Hepatocyte (in vitro differentiated cells): Measurements from ENCODE around the gene TMEM175. TPM values are rescaled to one million over a fixed set of nuclear protein-coding genes. Genes with fewer than 3 reads are reported as not detected.

Experiments
- DNase-seq: peaks from one replicate; pipeline ENCODE4 v3.0.0-alpha.2; 2016; ENCODE audit warnings: low spot score
- H2AFZ ChIP-seq: fragments of 200-600 bp; sonication (generic); 2 replicates; pipeline ENCODE4 v1.6.0; 2016; ENCODE audit warnings: antibody characterized with exemption, mild to moderate bottlenecking
- H3K27ac ChIP-seq: fragments of 200-600 bp; sonication (generic); 2 replicates; pipeline ENCODE4 v1.5.1; 2016; ENCODE audit warnings: mild to moderate bottlenecking
- H3K27me3 ChIP-seq: fragments of 200-600 bp; sonication (generic); 2 replicates; pipeline ENCODE4 v1.6.1; 2016
- H3K36me3 ChIP-seq: fragments of 200-600 bp; sonication (generic); replicated peaks from 2 replicates; pipeline ENCODE4 v1.5.1; 2016; ENCODE audit warnings: low read depth; ENCODE audit not compliant: insufficient read depth
- H3K4me1 ChIP-seq: fragments of 200-600 bp; sonication (generic); 2 replicates; pipeline ENCODE4 v1.5.1; 2016; ENCODE audit warnings: mild to moderate bottlenecking, moderate library complexity; ENCODE audit not compliant: insufficient read depth
- H3K4me2 ChIP-seq: fragments of 200-600 bp; sonication (generic); 2 replicates; pipeline ENCODE4 v1.6.0; 2016
- H3K4me3 ChIP-seq: fragments of 200-600 bp; sonication (generic); 2 replicates; pipeline ENCODE4 v1.5.1; 2016; ENCODE audit warnings: mild to moderate bottlenecking
- H3K79me2 ChIP-seq: fragments of 200-600 bp; sonication (generic); 2 replicates; pipeline ENCODE4 v1.6.0; 2017; ENCODE audit warnings: mild to moderate bottlenecking
- H3K9me2 ChIP-seq: fragments of 200-600 bp; sonication (generic); replicated peaks from 2 replicates; pipeline ENCODE4 v1.6.0; 2017; ENCODE audit warnings: mild to moderate bottlenecking; ENCODE audit not compliant: insufficient read depth
- H3K9me3 ChIP-seq: fragments of 200-600 bp; sonication (generic); 2 replicates; pipeline ENCODE4 v1.5.1; 2016; ENCODE audit warnings: low read depth, mild to moderate bottlenecking
- H4K20me1 ChIP-seq: fragments of 200-600 bp; sonication (generic); 2 replicates; pipeline ENCODE4 v1.6.0; 2016; ENCODE audit warnings: mild to moderate bottlenecking; ENCODE audit not compliant: insufficient read depth, poor library complexity, severe bottlenecking
- EZH2 ChIP-seq: fragments of 200-600 bp; sonication (generic); IDR thresholded peaks from 2 replicates; pipeline ENCODE4 v1.6.1; 2016; ENCODE audit warnings: antibody characterized with exemption, mild to moderate bottlenecking, borderline replicate concordance
- EZH2phosphoT487 ChIP-seq: fragments of 200-600 bp; sonication (generic); IDR thresholded peaks from one replicate; pipeline ENCODE4 v1.6.1; 2018; ENCODE audit warnings: antibody characterized with exemption, mild to moderate bottlenecking, low read depth, moderate library complexity; ENCODE audit not compliant: unreplicated experiment, severe bottlenecking
- WGBS: methylation state at CpG from one replicate; pipeline ENCODE4 v1.1.6; 2016; ENCODE audit warnings: low lambda C conversion rate; ENCODE audit errors: missing lambda C conversion rate; 5-methylcytosine and 5-hydroxymethylcytosine counted together
- polyA plus RNA-seq: library from polyadenylated mRNA; unstranded; fragments of >200 nt; fragmentation: Nextera tagmentation; extraction: Ambion mirVana; gene quantifications from 2 replicates; pipeline ENCODE4 v1.2.1, GENCODE V29; 2016
- total RNA-seq: library from RNA; depleted of rRNA; stranded (reverse); fragments of >200 nt; gene quantifications from 2 replicates; pipeline ENCODE4 v1.2.3, GENCODE V29; 2014
- TF ChIP-seq, protein P1 (sequence below): fragments of 200-600 bp; sonication (generic); IDR thresholded peaks from 2 replicates; pipeline ENCODE4 v1.5.1; 2016; ENCODE audit warnings: antibody characterized with exemption, mild to moderate bottlenecking; ENCODE audit not compliant: poor library complexity

The TMEM175 gene
- total and polyA plus RNA-seq, 2 experiments from 2014 or later = 14.8 to 31.4 TPM

DNA sequence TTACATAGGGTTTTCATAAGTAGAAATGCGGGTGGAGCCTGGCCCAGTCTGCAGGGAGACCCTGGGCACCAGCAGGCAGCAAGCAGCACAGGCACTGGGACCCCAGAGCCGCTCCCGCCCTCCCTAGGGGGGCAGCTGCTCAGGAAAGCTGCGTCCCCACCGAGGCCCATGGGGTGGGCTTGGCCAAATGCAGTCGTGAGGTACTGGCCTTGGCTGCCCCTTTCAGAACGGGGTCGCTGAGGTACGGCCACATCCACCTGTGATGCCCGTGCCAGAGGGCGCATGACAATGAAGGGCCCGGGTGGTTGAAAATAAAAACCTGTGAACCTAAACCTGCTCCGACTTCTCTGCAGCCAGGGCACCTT lies 16.7 kb downstream of the TMEM175 start:
- no peak for TF ChIP-seq EZH2
- TF ChIP-seq, protein P1, sequence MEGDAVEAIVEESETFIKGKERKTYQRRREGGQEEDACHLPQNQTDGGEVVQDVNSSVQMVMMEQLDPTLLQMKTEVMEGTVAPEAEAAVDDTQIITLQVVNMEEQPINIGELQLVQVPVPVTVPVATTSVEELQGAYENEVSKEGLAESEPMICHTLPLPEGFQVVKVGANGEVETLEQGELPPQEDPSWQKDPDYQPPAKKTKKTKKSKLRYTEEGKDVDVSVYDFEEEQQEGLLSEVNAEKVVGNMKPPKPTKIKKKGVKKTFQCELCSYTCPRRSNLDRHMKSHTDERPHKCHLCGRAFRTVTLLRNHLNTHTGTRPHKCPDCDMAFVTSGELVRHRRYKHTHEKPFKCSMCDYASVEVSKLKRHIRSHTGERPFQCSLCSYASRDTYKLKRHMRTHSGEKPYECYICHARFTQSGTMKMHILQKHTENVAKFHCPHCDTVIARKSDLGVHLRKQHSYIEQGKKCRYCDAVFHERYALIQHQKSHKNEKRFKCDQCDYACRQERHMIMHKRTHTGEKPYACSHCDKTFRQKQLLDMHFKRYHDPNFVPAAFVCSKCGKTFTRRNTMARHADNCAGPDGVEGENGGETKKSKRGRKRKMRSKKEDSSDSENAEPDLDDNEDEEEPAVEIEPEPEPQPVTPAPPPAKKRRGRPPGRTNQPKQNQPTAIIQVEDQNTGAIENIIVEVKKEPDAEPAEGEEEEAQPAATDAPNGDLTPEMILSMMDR = no peak
- TF ChIP-seq EZH2phosphoT487 = no peak
- H3K4me1 ChIP-seq = peaks cover 3% of the 10 kb centered on the region
- H3K27ac ChIP-seq = no peak overlapping the region
- H3K36me3 ChIP-seq = no peaks in the 10 kb centered on the region
- no peaks in the 10 kb centered on the region for H3K9me2 ChIP-seq
- 94% methylated on average over 13 of the region's 13 CpGs for WGBS
- no peaks in the 10 kb centered on the region for H4K20me1 ChIP-seq
- H3K9me3 ChIP-seq = no peaks in the 10 kb centered on the region
- no peak overlapping the region for H3K4me3 ChIP-seq
- DNase-seq = no peak
- H3K79me2 ChIP-seq = no peaks in the 10 kb centered on the region
- H3K27me3 ChIP-seq = no peaks in the 10 kb centered on the region
- no peak overlapping the region for H2AFZ ChIP-seq
- H3K4me2 ChIP-seq = no peak overlapping the region

DNA sequence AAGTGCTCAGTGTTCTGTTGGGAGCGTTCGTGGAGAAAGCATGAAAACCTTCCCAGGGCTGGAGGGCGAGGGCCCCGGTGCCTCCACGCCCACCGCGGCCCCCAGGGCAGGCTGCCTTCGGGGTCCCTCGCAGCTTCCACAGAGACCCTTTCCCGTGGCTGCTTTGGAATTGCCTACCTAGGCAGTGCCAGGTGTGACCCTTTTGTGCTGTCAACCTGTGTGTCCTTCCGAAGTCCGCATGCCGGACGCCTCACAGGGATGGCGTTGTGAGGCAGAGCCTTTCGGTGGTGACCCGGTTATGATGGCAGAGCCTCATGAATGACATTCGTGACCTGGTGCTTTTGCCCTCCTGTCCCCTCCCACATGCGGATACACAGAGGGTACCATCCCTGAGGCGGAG lies 17.4 kb downstream of the TMEM175 start:
- peaks cover 3% of the 10 kb centered on the region for H3K4me1 ChIP-seq
- no peaks in the 10 kb centered on the region for H4K20me1 ChIP-seq
- H3K9me3 ChIP-seq = no peaks in the 10 kb centered on the region
- no peak overlapping the region for H3K27ac ChIP-seq
- no peak overlapping the region for H2AFZ ChIP-seq
- no peak for DNase-seq
- no peak overlapping the region for H3K4me3 ChIP-seq
- no peak overlapping the region for H3K4me2 ChIP-seq
- no peaks in the 10 kb centered on the region for H3K79me2 ChIP-seq
- WGBS = 92% methylated on average over 20 of the region's 20 CpGs
- H3K9me2 ChIP-seq = no peaks in the 10 kb centered on the region
- TF ChIP-seq, protein P1 = no peak
- TF ChIP-seq EZH2phosphoT487 = no peak
- H3K27me3 ChIP-seq = no peaks in the 10 kb centered on the region
- no peaks in the 10 kb centered on the region for H3K36me3 ChIP-seq

DNA sequence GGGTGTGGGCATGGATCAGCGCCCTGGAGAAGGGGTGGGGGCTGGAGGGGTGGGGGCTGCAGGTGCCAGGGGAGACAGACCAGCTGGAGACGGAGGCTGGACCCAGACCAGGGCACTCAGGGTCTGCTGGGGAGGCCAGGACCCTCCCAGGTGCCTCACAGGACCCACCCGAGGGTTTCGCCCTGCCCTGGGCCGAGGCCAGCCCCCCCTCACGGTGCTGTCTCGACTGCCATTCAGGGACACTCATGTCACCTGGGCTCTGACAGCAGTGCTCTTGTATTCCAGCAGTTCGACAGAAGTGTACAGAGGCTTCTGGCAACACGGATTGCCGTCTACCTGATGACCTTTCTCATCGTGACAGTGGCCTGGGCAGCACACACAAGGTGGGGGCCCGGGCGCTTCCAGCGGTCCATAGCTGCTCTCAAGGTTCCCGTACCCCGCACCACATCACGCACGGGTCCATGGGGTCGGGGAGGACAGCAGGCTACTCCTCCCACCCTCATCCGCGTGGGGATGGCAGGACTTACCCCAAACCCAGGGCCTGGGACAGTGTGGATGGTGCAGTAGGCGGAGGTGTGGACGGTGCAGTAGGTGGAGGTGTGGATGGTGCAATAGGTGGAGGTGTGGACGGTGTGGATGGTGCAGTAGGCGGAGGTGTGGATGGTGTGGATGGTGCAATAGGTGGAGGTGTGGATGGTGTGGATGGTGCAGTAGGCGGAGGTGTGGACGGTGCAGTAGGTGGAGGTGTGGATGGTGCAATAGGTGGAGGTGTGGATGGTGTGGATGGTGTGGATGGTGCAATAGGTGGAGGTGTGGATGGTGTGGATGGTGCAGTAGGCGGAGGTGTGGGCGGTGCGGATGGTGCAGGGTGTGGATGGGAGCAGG lies 18.1 kb downstream of the TMEM175 start:
- no peaks in the 10 kb centered on the region for H4K20me1 ChIP-seq
- H2AFZ ChIP-seq = no peak overlapping the region
- no peaks in the 10 kb centered on the region for H3K79me2 ChIP-seq
- no peak overlapping the region for H3K4me3 ChIP-seq
- H3K27me3 ChIP-seq = no peaks in the 10 kb centered on the region
- no peaks in the 10 kb centered on the region for H3K36me3 ChIP-seq
- TF ChIP-seq EZH2phosphoT487 = no peak
- TF ChIP-seq EZH2 = no peak
- TF ChIP-seq, protein P1 = no peak
- no peaks in the 10 kb centered on the region for H3K9me2 ChIP-seq
- no peaks in the 10 kb centered on the region for H3K9me3 ChIP-seq
- peaks cover 3% of the 10 kb centered on the region for H3K4me1 ChIP-seq
- no peak for DNase-seq
- 89% methylated on average over 26 of the region's 30 CpGs for WGBS
- no peak overlapping the region for H3K4me2 ChIP-seq
- H3K27ac ChIP-seq = no peak overlapping the region
